HG02970 (cell line): ENCODE data around the gene NRP2.

Experiments
- ATAC-seq: cut with Tn5 transposase; IDR thresholded peaks from one replicate; pipeline ENCODE4 v1.9.1; 2021; ENCODE audit warnings: mild to moderate bottlenecking, moderate library complexity, moderate number of reproducible peaks; ENCODE audit not compliant: unreplicated experiment, low FRiP score

The NRP2 gene

DNA sequence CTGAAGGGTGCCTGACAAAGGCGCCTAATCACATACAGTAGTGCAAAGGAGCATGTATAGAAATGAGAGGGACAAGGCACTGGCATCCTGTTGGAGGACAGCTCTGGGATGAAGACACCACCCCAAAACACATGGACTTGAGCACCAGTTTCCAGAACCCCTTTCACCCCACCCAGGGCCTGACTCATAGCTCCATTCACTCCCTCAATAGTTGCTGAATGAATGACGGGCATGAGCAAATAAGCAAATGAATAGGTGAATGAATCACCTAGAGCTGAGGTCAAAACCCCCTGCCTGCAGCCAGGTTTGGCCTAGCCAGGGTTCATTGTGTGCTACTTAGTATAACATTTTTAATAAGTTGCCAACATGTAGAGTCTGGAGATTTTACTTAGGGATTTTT, 66.3 kb downstream of the NRP2 start:
- ATAC-seq: no peak

DNA sequence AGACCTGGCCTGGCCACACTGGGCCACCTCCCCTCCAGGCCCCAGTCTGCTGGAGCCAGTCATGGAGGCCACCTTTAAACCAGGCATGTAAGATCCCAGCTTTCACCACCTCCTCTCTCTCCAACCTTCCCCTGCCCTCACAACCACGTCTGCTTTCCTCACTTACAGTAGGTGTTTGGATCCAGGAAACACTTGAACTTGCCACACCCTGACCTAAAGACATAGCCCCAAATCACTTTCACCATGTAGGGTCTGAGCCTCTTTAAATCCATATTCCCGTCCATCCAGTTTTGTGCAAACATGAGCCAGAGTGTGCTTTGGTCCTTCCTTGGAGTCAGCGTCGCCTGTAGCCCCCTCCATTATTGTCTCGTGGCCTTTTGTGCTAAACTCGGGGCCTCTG, 66.8 kb downstream of the NRP2 start:
- ATAC-seq: no peak

DNA sequence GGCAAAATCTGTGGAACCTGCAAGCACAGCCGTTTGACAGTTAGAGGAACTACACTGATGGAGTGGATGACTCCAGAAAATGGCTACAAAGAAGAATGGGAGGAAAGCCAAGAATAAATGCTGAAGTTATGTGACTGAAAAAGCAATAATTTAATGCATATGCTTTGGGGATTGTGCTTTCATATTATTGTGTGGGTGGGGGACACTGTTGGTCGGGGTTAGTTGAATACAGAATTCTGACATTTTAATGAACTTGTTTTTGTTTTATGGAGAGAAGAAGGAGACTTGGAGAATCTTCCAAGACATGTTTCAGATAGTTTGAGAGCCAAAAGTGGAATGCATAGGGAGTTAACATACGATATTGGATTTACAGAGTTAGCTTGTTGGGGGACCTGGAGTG, 68.5 kb downstream of the NRP2 start:
- no peak for ATAC-seq

DNA sequence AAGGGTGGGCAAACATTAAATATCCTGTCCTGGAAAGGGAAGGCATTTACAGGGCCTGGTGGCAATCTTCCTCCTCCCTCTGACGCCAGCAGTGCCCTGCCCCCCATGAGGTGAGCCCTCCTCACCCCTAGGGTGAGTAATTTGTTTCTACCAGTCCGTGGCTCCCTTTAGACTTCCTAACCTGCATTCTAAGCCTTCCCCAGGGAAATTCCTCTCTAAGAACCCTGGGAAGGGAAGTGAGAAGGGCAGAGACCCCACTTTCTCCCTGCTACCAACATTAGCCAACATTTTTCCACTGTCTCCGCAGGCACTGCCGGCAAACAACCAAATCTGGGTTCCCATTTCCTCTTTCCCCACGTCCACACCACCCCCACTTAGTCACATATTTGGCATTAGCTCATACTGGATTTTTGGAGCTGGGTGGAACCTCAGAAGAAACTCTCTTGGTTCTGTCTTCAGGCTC, 69.3 kb downstream of the NRP2 start:
- no peak for ATAC-seq

DNA sequence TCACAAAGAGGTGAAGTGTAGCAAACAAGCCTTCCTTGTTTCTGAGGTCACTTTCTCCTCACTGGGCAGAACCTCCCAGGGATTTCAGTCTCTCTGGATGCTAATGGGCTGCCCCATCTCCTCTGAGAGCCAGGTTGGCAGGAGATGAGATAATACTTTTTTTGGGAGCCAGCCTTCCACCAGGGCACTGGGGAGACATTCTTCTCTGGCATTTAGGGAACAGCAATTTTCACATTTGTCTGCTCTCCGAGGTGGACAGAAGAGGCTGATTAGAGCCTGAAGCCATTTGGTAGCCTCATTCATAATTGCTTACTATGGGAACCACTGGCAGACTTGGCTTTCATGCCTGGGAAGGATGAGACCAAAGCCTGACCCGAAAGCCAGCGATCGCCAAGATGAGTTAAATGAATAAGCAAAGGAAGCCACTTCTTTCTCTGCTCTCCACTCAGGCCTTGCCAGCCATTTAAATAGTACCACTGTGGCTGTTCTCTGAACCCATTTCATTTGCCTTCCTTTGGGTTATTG, 70.1 kb downstream of the NRP2 start:
- ATAC-seq: no peak

DNA sequence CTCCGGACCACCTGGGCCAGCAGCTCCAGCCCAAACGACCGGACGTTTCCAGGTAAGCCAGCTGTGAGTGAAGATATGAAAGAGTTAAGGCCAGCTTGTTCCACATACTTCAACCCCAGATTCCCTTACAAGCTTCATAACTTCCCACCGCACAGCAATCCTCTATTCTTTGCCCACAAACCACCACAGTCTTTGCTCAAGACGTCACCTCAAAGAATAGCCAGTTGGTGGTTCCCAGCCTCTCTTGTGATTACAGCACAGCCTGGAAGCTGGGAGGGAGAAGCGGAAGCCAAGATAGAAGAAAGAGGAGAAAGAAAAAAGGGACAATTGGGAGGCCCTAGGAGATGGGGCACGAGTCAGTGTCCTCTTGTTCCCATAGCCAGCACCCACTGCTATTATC, 70.6 kb downstream of the NRP2 start:
- no peak for ATAC-seq

DNA sequence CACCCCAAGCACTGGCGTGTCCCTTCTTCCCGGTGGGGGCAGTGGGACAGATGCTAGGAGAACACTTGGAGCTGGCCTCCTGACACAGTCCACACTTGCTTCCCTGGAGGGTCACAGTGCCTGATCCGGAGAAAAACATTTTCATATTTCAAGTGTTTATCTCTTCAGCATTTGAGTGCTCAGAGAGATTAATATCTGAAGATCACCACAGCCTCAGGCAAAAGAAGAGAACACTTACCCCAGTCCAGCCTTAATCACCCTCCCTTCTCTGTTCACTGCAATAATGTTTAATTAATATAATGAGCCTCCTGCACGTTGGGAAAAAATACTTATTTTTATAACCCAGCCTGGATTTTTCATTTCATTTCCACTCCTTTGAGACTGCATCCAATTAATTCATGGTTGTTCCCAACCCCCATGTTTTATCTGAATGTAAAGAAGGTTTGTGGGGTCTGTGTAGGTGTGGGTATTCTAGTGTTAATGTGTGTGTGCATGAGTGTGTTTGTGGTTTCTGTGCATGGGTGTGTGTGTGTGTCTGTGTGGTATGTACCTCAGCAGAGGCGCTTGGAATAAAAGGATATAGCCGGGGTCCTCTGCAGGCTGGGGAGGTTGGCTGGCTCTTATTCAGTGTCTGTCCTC, 72.1 kb downstream of the NRP2 start:
- no peak for ATAC-seq

DNA sequence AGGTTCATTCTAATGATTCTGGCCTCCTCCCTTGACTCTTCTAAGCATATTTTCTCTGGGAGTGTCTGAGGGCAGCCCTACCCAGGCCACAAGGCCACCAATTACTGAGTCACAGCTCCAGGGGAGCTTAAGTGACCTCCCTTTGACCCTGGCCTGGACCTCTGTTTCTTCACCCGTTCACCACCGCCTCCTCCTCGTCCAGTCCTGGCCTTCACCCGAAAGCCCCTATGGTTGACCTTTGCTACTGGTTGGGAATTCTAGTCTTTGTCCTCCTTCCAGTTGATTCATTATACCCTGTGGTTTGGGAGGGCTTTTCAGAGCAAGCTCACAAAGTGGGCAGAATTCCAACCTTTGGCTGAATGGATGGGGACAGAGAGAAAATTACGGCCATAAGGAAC, 72.6 kb downstream of the NRP2 start:
- no peak for ATAC-seq

DNA sequence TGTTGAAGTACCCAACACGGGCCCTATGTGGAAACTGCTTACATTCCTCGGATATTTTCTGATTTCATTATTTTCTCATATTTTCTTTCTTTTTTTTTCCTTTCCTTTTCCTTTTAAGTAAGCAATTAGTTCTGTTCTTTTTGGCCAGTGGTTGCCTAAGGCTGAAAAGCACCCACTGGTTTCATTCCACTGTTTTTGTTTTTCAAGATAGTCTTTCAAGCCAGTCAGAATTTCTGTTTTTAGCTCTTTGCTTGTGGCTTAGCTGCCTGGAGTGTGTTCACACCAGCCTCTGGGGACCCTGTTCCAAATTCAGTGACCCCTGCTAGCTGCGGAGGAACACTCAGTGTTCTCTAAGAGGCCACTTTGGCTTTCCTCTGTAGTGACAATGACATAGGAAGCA, 73.6 kb downstream of the NRP2 start:
- no peak for ATAC-seq

DNA sequence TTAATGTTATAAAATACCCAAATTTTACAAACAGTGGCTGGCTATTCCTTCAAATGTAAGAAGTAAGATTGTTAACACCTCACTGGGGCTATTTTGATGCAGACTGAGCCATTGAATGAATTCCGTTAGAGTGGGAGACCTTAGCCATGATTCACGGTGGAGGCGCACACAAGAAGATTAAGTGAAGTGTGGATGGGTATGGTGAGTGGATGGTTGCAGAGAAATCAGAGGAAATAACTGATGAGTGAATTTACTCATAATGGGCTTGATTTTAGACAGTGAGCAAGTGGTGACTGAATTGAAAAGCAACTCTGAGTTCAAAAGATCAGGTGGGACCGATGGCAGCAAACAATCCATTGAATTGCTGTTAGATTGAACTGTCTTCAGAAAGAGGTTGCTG, 75.0 kb downstream of the NRP2 start:
- ATAC-seq: no peak

DNA sequence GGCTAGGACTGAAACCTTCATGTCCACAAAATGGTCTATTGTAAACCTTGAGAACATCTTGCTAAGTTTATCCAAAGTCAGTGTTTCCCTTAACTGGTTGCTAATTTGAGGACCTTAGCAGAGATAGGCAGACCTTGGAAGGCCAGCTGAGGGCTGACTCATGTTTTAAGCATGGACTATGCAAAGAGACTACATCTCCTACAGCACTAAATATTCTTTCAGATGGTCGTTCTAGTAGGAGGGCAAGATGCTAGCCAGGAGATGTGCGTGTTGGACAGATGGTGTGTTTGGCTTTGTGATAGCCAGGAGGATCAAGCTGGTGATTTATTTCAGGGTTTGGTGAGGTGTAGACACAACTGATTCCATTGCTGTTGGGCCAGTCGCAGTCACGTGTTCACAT, 75.8 kb downstream of the NRP2 start:
- ATAC-seq: no peak

DNA sequence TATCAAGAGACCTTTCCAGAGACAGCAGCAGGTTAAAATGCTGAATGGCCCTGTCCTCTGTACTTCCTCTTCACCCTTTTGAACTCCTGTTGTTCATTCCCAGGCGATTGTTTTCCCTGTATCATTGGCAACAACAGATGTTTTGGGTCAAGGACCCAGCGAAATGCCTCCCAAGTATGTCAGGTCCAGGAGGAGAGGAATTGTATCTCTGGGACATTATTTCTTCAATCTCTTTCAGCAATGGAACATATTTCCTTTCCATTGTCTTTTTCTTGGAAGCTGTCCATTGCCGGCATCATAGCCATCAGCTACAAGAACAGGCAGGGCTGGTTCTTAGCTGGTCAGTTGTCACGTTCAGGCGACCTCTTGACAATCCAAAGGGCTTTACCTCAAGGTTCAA, 76.2 kb downstream of the NRP2 start:
- ATAC-seq: no peak

DNA sequence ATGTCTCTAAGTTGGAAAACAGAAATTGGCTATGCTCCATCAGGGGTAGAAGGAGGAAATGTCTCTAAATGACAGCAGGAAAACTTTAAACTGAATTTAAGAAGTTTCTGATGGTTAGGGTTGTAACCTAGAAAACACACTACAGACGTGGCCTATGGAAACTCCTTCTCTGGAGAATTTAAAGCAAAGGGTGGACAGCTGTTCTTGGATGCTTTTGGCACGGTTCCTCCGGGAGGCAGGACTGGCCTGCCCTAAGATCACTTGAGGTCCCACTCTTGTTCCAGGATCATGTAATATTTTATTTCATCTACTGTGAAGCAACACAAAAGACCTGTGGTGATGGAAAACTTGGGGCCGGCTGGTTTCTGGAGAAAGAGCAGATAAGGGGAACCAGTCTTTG, 77.0 kb downstream of the NRP2 start:
- ATAC-seq: no peak

DNA sequence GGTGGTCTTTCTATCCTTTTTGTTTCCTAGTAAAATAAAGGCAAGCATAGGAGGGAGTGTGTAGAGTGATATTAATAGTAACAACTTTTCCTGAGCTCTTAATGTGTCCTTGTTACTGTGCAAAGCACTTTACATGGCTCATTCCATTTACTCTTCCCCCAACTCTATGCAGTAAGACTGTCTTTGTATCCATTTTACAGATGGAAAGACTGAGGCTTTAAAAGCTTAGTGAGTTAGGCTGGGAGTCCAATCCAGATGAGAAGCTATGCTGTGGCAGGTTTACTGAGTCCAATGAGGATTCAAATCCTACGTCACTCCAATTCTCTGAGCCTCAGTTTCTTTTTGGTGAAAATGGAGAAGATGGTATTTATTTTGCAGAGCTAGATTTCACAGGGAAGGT, 77.4 kb downstream of the NRP2 start:
- no peak for ATAC-seq

DNA sequence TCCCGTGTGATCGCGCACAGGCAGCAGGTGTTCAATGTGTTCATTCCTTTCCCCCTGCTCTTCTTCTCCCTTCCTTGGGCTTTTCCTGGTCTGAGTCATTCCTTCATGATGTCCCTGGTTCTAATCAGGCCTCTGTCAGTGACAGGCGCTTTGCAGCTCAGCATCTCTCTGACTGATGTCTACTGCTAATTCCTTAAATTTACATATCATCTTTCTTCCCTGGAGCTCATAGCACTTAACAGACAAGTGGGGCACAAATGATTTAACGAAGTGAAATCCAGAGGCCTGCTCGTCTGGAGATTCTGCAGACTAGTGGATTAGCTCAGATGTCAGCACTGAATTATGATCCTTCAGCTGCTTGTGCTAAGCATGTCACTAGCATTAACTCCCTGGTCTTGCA, 77.9 kb downstream of the NRP2 start:
- no peak for ATAC-seq

DNA sequence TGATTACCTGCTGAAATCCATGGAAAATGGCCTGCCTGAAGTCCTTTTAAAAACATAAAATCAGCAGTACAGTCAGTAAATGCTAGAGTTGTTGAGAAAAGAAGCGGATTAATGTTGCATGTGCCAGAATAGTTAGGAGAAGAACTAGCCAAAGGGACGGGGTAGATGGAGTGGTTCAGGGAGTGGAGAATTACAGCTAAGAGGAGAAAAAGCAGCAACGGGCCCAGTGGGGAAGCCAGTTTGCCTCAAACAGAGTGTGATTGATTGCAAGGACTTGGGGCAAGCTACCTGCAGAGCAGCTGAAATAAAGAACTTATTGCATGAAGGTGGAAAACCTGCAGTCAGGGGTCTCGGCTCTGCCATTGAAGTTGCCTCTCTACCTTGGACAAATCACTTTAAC, 79.1 kb downstream of the NRP2 start:
- ATAC-seq: no peak

DNA sequence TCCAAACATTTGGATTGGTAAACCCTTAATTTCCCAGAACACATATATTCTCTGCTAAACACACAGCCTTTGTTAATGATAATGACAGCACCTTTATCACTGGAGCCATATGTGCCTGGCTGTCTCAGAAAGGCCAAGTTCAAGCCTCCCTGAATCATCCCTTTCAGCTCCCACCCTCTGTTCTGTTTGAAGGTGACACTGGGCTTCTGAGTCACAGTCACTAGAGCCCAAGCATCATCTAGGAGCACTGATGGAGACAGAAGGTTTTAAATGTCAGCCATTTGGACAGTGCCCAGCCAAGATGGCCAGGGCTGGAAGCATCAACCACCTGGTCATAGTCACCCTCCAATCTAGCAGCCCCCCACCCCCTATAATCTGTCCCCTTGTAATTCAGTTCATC, 80.6 kb downstream of the NRP2 start:
- no peak for ATAC-seq

DNA sequence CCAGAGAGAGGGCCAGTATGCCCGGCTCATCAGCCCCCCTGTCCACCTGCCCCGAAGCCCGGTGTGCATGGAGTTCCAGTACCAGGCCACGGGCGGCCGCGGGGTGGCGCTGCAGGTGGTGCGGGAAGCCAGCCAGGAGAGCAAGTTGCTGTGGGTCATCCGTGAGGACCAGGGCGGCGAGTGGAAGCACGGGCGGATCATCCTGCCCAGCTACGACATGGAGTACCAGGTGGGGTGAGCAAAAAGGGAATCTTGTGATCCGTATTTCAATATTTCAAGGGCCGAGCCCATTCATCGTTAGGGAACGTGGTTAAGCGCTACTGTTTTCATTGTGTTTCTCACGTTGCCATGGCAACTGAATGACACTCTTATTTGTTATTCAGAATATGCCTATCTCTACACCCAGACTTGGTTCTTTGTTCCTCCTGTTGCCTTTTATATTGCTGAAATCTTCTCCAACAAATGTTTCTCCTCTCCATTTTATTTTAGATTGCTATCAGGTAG, 81.5 kb downstream of the NRP2 start:
- ATAC-seq: no peak

DNA sequence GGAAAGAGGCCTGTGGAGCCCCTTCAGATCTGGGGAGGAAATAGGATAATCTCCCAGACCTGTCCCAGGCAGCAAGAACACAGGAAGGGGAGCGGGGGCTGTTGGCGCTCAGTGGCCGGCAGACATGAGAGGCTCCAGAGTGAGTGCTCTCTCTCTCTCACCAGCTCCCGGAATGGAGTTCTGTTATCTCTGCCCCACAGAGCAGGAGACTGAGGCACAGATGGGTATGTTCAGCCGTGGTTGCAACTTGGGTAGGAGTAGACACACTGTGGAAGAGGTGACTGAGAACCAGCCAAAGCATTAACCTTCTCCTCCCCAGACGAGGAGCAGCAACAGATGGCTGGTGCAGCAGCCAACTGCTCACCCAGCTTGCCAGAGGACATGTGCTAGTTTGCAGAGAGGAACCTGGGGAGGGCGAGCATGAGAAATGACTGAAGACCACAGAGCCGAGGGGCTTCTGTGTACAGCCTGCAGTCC, 82.0 kb downstream of the NRP2 start:
- no peak for ATAC-seq

DNA sequence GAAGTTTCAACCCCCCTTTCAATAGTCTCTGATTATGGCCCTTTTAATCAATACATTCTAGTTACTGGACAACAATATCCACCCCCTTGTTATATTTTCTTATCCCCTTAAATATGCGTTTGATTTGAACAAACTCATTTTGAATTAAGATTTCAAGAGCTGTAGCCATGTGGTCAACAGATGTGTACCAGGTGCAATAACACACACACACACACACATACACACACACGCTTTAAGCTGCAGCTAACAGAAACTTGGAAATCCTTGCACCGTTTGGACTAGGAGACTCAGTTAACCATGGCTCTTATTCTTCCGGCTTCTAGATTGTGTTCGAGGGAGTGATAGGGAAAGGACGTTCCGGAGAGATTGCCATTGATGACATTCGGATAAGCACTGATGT, 82.8 kb downstream of the NRP2 start:
- no peak for ATAC-seq

DNA sequence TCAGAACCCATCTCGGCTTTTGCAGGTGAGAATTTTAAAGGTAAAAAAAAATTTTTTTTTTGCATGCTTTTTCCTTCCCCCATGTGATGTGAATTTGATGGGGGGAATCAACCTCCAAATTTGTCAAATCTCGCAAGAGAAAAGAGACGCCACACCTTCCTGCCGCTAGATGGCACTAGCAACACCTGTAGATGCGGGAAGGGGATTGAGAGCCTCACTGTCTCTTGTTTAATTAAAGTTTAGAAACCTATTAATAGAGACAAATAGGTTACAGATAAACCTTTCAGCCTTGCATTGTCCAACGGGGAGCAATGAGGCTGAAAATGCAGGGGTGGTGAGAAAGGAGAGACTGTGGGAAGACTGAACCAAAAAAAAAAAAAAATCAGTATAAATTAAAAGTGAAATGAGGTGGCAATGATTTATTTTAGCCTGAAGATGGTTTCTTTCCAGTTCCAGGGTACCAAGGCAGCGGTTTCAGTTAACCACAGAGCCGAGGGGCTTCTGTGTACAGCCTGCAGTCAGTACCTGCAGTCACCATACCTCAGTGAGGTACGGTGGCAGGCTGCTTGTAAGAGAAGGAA, 84.6 kb downstream of the NRP2 start:
- ATAC-seq: no peak

DNA sequence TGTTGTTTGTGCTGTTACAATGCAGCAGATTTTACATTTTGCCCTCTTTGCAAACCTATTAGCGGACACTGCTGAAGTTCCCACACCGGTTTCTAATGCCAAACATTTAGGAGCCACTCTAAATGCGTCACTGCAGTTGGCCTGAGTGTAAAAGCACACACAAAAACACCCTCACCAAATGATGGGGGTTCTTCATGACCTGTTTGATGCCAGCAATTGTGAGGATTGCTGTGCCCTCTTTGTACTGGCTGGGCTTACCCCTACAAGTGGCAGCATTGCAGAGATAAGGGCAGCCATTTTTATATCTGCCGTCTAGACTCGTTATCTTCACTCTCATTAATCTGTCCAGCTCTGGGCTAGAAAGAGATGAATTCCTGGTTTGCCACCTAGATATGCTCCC, 85.3 kb downstream of the NRP2 start:
- ATAC-seq: no peak
